ENCODE data around the gene PPEF1. TPM values are rescaled to one million over a fixed set of nuclear protein-coding genes. Genes with fewer than 3 reads are reported as not detected.

The PPEF1 gene, protein sequence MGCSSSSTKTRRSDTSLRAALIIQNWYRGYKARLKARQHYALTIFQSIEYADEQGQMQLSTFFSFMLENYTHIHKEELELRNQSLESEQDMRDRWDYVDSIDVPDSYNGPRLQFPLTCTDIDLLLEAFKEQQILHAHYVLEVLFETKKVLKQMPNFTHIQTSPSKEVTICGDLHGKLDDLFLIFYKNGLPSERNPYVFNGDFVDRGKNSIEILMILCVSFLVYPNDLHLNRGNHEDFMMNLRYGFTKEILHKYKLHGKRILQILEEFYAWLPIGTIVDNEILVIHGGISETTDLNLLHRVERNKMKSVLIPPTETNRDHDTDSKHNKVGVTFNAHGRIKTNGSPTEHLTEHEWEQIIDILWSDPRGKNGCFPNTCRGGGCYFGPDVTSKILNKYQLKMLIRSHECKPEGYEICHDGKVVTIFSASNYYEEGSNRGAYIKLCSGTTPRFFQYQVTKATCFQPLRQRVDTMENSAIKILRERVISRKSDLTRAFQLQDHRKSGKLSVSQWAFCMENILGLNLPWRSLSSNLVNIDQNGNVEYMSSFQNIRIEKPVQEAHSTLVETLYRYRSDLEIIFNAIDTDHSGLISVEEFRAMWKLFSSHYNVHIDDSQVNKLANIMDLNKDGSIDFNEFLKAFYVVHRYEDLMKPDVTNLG
- 0.10 TPM in 1 of 2 replicates, not detected in the other for total RNA-seq

- intact Hi-C loops (cut with micrococcal nuclease) = no loop called here
These were observed at the start of gene PPEF1 for GRCh38 chrX:18707426-18708049. Gene PPEF1, plus strand, starts transcription at chrX:18707645. Its CDS starts 136 bp downstream, at chrX:18707781.

GRCh38 chrX:18661273-18661672 is 46.2 kb upstream of the PPEF1 start:
- intact Hi-C loops (cut with micrococcal nuclease) = no loop called here

DNA sequence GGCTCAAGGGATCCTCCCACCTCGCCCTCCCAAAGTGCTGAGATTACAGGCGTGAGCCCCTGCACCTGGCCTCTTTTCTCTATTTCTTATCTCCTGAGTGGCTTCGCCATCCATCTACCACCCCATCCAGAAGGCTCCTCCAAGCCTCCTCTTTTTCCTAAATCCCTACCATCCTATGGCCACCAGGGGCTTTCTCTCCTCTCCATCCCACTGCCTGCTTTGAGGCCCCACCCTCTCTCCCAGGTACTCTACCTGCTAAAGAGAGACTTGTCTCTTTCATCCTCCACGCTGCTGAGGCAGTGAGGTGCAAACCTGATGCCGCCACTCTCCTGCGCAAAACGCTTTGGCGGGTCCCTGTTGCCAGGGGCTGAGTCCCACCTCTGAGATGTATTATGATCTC is 42.5 kb upstream of the PPEF1 start:
- intact Hi-C loops (cut with micrococcal nuclease) = no loop called here

GRCh38 chrX:18666614-18667013 is 40.8 kb upstream of the PPEF1 start:
- intact Hi-C loops (cut with micrococcal nuclease) = no loop called here

DNA sequence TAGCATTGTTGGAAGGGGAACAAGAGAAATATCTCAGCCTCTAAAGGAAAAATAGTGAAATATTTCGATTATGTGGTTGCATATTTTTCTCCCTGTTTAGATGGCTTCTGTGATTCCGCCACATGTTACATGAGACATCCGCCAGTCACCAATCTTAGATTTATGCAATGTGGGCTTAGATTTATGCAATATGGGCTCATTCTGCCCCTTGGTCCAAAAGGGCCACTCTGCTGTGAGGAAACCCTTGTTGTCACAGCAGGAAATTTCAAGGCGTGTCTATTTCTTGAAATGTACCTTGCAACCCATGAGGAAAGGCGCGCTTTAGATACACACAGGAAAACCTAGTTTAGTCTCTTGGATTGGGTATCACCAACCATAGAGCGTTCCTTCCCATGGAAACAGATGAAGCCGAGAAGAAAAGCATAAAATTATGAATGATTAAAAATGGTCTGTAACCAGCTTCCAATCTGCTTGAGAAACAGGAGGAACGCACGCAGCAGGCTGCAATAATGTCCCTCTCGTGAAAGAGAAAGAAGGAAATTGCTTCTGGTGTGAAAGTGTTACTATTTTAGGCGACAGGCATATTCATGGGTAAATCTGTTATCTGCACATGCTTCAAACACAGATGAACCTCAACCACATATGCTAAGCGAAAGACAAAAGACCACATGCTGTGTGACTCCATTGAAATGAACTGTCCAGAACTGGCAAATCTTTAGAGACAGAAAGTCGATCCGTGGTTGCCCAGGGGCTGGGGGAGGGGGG is 39.2 kb upstream of the PPEF1 start:
- intact Hi-C loops (cut with micrococcal nuclease) = no loop called here

GRCh38 chrX:18672008-18672407 is 35.4 kb upstream of the PPEF1 start, which contains the start of gene RS1:
Gene RS1, minus strand, starts transcription at chrX:18672108. Its CDS starts 40 bp downstream, at chrX:18672068.
- intact Hi-C loops (cut with micrococcal nuclease) = loop anchor here (10.0 kb wide), 3 partner anchors 937 to 1887 kb away; partner anchors contain the start of genes SCML1 and TXLNG

DNA sequence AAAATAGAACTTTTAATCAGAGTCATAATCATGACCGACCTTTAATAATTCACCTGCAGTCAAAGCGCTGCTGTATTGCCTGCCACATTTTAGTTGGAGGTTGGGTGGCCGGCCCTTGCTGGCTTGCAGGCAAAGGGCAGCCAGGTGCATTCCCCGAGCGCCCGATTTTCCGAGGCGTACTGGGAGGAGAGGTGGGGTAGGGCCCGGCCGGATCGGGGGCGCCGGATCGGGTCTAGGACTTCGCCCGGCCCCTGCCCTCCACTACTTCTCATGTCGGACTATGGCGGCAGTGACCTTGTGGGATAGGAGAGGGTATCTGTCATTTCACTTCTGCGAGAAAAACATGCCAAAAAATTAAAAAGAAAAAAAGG is 33.0 kb upstream of the PPEF1 start:
- intact Hi-C loops (cut with micrococcal nuclease) = loop anchor here (1.0 to 10.0 kb wide), 7 partner anchors 212 to 1890 kb away; partner anchors contain the start of genes CDKL5, SCML1 and TXLNG

DNA sequence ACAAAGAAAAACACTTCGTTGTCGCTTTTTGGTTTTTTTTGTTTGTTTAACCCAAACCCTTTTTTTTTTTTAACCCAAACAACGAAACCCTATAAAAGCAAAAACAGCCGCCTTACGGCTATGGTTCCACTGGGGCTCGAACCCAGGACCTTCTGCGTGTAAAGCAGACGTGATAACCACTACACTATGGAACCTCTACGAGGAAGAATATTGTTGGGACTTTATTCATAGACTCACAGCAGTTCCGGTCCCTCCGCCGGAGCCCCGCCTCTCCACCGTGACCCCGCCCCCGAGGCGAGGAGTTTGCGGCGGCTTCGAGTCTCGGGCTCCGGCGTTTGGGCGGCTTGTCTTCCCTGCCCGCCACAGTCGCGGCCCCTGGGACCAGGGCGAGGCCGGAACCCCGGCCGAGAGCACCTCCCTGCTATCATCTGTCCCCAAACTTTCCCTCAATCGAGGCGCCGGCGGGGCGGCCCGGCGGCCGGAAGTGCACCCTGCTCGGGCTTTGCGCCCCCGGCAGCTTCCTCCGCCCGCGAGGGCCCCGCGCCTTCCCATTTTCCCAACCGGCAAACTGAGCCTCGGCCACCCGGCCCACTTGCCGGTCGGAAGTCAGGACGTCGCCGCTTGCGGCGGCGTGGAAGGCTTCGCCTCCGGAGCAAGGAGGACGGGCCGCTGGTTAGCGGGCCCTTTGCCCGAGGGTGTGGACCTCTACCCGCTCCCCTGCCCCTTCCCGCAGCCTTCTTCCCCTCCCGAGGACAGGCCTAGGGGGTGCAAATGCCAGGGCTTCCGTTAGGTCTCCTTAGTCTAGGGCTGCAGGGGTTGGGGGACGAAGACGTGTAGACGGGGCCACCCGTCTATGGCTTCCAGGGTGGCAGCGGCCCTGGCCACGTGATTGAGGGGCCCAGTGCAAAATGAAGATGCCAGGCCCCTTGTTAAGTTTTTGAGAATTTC is 32.4 kb upstream of the PPEF1 start:
- intact Hi-C loops (cut with micrococcal nuclease) = loop anchor here (1.0 to 10.0 kb wide), 8 partner anchors 211 to 1890 kb away; partner anchors contain the start of genes CDKL5, PDHA1, SCML1 and TXLNG

DNA sequence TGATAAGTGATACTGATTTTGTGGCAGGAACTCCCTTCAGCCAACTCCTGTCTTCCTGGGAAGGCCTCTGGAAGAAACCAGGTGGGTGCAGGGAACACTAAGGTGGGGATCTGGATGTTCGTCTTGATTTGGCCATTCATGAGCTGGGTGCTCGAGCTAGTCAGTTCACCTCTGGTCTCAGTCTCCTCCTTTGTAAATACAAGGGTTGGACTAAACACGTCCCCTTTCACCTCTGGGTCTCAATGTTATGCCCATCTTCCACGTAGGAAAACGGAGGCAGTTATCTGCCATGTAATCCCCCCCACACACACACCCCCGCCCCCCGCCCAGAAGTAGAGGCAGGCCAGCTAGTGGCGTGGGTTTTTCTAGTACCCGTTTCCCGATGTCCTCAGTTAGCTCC is 31.4 kb upstream of the PPEF1 start:
- intact Hi-C loops (cut with micrococcal nuclease) = loop anchor here (10.0 kb wide), 3 partner anchors 941 to 1891 kb away; partner anchors contain the start of genes SCML1 and TXLNG

GRCh38 chrX:18676470-18676869 is 31.0 kb upstream of the PPEF1 start:
- intact Hi-C loops (cut with micrococcal nuclease) = loop anchor here (10.0 kb wide), 3 partner anchors 942 to 1892 kb away; partner anchors contain the start of genes SCML1 and TXLNG

DNA sequence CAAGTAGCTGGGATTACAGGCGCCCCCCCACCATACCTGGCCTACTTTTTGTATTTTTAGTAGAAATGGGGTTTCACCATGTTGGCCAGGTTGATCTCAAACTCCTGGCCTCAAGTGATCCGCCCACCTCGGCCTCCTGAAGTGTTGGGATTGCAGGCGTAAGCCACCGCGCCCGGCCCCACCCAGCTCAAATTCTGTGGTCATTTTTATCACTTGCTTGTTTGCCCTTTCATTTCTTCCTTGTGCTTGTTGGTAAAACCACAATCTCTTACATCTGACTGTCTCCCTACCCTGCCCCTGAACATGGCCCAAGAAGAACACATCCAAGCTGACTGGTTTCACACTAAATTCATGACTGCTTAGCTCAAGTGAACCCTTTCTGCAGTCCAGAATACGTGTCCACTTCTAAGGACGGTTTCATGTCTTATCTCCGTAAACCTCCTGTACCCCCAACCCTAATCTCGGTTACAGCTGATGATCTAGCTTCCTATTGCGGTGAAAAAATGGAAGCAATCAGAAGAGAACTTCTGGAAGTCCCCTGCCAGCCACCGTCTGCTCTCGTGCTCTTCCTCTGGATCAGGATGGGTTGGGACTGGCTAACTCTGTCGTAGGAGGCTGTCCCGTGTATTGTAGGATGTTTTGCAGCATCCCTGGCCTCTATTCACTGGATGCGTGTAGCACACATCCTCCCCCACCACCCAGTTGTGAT is 30.1 kb upstream of the PPEF1 start:
- intact Hi-C loops (cut with micrococcal nuclease) = loop anchor here (10.0 kb wide), 3 partner anchors 943 to 1893 kb away; partner anchors contain the start of genes SCML1 and TXLNG

- intact Hi-C loops (cut with micrococcal nuclease) = no loop called here
These were observed 25.4 kb upstream of the PPEF1 start for GRCh38 chrX:18681996-18682395.

GRCh38 chrX:18682979-18683387 is 24.5 kb upstream of the PPEF1 start:
- intact Hi-C loops (cut with micrococcal nuclease) = no loop called here

DNA sequence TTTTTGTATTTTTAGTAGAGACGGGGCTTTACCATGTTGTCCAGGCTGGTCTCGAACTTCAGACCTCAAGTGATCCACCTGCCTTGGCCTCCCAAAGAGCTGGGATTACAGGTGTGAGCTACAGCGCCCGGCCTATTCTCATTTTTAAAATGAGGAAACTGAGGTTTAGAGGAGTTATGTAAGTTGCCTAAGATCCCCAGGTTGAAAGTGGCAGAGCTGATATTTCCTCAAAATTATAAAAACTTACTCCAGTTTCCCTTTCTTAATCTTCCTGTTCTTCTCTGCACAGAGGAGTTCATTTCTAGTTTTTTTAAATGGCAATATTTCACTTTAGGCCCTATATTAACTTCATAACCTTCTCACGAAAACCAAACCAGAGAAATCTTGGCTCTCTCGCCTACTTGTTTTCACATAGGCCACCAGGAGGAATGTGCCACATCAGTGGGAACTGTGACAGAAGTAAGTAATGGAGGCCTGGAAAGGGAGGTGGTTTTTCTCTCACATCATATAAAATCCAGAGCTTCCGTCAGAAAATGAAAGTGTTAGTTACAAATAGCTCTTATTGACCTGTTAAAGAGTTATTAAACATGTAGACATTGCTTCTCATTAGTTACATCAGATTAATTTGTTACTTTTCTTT is 19.5 kb upstream of the PPEF1 start:
- intact Hi-C loops (cut with micrococcal nuclease) = no loop called here

DNA sequence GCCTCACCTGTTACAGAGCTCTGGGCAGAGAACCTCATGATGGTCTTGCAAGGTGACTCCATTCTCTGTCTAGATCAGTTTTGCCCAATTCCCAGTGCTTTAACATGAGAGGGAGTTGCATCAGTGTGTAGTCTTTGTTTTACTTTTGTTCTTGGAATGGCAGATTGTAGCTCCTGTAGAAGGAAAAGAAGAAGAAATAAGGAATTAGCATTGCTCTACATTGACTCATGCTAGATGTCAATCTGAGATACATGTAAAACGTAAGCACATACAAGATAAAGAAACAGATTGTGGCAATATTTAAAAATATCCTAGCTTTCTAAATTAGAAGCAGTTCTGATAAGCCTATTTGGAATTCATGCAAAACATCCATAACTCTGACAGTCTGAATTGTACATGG is 16.0 kb upstream of the PPEF1 start:
- intact Hi-C loops (cut with micrococcal nuclease) = no loop called here

DNA sequence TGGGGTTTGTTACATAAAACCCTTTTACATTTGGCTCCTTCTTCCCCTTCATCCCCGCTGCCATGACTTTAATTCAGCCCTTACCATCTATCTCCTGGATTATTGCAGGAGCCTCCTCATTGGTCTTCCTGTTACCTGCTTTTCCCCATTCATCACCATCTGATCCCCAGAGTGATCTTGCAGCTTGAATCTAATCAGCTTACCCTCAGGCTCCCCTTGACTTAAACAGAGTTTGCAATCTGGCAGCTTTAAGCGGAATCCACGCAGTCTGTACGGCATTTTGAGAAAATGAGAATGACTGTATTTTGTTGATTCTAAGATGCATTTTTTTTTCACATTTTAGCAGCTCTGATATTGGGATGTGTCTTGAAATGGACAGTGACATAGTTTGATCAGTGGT is 14.9 kb upstream of the PPEF1 start:
- intact Hi-C loops (cut with micrococcal nuclease) = no loop called here

DNA sequence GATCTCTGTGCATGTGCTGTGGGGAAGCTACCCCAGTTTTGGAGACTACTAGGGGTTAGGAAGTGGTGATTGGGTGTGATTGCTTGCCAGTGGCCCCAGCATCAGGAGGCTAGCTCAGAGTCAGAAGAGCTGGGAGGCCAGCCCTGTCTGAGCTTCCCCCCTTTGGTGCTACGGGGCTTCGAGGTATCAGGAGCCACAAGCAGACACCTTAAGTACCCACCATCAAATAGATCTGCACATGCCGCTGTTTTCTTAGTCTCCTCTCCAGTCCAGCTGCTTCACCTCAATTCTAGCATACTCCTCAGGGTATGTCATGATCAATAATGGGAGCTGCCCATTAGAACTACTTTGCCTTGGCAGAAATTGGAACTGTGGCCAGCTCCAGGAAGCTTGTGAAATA is 10.8 kb upstream of the PPEF1 start:
- intact Hi-C loops (cut with micrococcal nuclease) = no loop called here
